Stimulated activated naive CD8-positive, alpha-beta T cell treated with anti-CD3 and anti-CD28 coated beads, Interleukin-15, amount 100 ng/mL, for 72 hours (primary cell): ENCODE results near the gene NKD2.

ENCODE experiments used
- ATAC-seq: fragments of 150-1000 bp; cut with Tn5 transposase; 2 replicates; pipeline ENCODE4 v1.10.0; 2021; ENCODE audit warnings: mild to moderate bottlenecking, moderate library complexity
- DNase-seq, 2 donors: peaks; one replicate each; pipeline ENCODE4 v3.0.0; 2021 to 2022
- H3K27ac Mint-ChIP-seq, 2 donors: one replicate each; pipeline ENCODE4 v1.8.0; 2022; ENCODE audit warnings: mild to moderate bottlenecking in 2 of 2, mixed read lengths in 2 of 2, moderate library complexity in 2 of 2
- H3K27me3 Mint-ChIP-seq: one replicate; pipeline ENCODE4 v1.8.0; 2022; ENCODE audit warnings: mixed read lengths
- H3K4me1 Mint-ChIP-seq: one replicate; pipeline ENCODE4 v1.8.0; 2022; ENCODE audit warnings: mild to moderate bottlenecking, mixed read lengths
- H3K4me3 Mint-ChIP-seq, 2 donors: one replicate each; pipeline ENCODE4 v1.8.0; 2022; ENCODE audit warnings: mild to moderate bottlenecking in 2 of 2, mixed read lengths in 2 of 2, moderate library complexity in 1 of 2
- H3K9me3 Mint-ChIP-seq, 2 donors: one replicate each; pipeline ENCODE4 v1.8.0; 2022; ENCODE audit warnings: mixed read lengths in 2 of 2

The NKD2 gene

DNA sequence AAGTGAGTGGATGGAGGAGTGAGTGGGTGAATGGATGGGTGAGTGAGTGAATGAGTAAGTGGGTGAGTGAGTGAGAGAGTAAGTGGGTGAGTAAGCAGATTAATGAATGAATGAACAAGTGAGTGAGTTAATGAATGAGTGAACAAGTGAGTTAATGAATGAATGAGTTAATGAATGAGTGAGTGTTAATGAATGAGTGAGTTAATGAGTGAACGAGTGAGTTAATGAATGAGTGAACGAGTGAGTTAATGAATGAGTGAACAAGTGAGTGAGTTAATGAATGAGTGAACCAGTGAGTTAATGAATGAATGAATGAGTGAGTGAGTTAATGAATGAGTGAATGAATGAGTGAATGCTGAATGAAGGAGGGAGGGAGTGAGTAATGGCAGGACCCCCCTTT is 26.4 kb downstream of the NKD2 start:
- no peaks in the 10 kb centered on the region for H3K27me3 Mint-ChIP-seq
- no peak overlapping the region for H3K4me3 Mint-ChIP-seq
- no peak overlapping the region for H3K27ac Mint-ChIP-seq
- H3K4me1 Mint-ChIP-seq: no peaks in the 10 kb centered on the region
- ATAC-seq (no peak), DNase-seq (no peak)
- no peaks in the 10 kb centered on the region for H3K9me3 Mint-ChIP-seq

- Mint-ChIP-seq H3K27me3 (no peaks in the 10 kb centered on the region), H3K27ac (no peak overlapping the region), H3K4me3 (no peak overlapping the region), H3K9me3 (peaks cover 0 to 1% of the 10 kb centered on the region in 2 donors), H3K4me1 (no peaks in the 10 kb centered on the region)
- ATAC-seq (peak; percentile 31), DNase-seq (no peak)
These were observed 27.1 kb downstream of the NKD2 start for GRCh38 chr5:1035421-1036405.

DNA sequence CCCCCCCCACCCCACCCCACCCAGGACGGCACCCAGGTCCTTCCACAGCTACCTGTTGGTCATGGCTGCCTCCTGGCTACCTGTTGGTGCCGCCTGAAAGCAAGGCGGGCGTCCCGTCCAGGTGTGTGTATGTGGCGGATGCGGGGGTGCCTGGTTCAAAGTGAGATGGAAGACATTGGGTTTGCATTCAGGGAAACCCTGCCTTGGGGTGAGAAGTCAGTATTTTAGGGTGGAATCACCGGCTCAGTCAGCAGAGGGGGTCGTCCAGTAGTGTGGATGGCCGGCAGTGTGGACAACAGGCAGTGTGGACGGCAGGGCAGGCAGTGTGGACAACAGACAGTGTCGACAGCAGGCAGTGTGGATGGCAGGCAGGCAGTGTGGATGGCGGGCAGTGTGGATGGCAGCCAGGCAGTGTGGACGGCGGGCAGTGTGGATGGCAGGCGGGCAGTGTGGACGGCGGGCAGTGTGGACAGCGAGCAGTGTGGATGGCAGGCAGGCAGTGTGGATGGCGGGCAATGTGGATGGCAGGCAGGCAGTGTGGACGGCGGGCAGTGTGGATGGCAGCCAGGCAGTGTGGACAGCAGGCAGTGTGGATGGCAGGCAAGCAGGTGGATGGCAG is 28.0 kb downstream of the NKD2 start:
- DNase-seq (no peak), ATAC-seq (no peak)
- no peak overlapping the region for H3K4me3 Mint-ChIP-seq
- no peaks in the 10 kb centered on the region for H3K4me1 Mint-ChIP-seq
- H3K27ac Mint-ChIP-seq: no peak overlapping the region
- H3K9me3 Mint-ChIP-seq: peaks cover 9 to 10% of the 10 kb centered on the region in 2 donors
- no peaks in the 10 kb centered on the region for H3K27me3 Mint-ChIP-seq

DNA sequence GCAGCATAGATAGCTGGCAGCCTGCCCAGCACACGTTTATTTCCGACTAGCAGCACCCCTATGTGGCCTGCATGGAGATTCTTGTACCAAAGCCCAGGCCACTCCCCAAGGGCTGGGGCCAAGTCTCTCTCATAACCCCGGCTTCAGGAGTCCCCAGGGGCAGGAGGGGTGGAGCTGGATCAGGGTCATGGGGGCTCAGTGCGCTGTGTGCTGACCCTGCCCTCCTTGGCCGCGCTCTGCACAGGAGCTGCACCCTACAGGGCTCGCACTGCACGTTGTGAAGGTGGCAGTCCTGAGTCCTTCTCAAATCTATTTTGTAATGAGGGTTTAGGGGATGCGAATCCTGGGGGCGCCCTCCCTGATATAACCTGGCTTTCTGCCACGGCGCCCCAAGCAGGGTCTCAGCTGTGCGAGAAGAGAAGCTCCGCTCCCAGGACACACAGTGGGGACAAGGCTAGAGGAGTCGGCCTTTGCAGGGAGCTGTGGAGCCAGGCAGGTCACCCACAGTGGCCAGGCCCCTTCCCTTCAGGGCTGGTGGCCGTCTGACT is 28.6 kb downstream of the NKD2 start:
- Mint-ChIP-seq H3K27ac (no peak overlapping the region), H3K4me1 (no peaks in the 10 kb centered on the region), H3K4me3 (no peak overlapping the region), H3K27me3 (no peaks in the 10 kb centered on the region), H3K9me3 (peaks cover 14 to 16% of the 10 kb centered on the region in 2 donors)
- DNase-seq (no peak), ATAC-seq (no peak)

GRCh38 chr5:1037671-1038416 is 29.2 kb downstream of the NKD2 start:
- Mint-ChIP-seq H3K4me1 (no peaks in the 10 kb centered on the region), H3K27me3 (no peaks in the 10 kb centered on the region), H3K27ac (no peak overlapping the region), H3K9me3 (peaks cover 21 to 22% of the 10 kb centered on the region in 2 donors), H3K4me3 (no peak overlapping the region)
- DNase-seq: no peak
- no peak for ATAC-seq

GRCh38 chr5:1038417-1039209 is 30.0 kb downstream of the NKD2 start:
- no peaks in the 10 kb centered on the region for H3K4me1 Mint-ChIP-seq
- H3K4me3 Mint-ChIP-seq: no peak overlapping the region
- H3K27ac Mint-ChIP-seq: peak overlapping the region in 1 of 2 donors; percentile 6
- no peaks in the 10 kb centered on the region for H3K27me3 Mint-ChIP-seq
- DNase-seq (no peak), ATAC-seq (no peak)
- H3K9me3 Mint-ChIP-seq: peaks cover 29 to 30% of the 10 kb centered on the region in 2 donors

- DNase-seq: no peak
- H3K9me3 Mint-ChIP-seq: peaks cover 34 to 36% of the 10 kb centered on the region in 2 donors
- no peak overlapping the region for H3K27ac Mint-ChIP-seq
- no peaks in the 10 kb centered on the region for H3K4me1 Mint-ChIP-seq
- no peak for ATAC-seq
- H3K4me3 Mint-ChIP-seq: no peak overlapping the region
- H3K27me3 Mint-ChIP-seq: no peaks in the 10 kb centered on the region
These were observed 30.6 kb downstream of the NKD2 start for GRCh38 chr5:1039210-1039548.

GRCh38 chr5:1039706-1040260 is 31.2 kb downstream of the NKD2 start:
- Mint-ChIP-seq H3K4me1 (no peaks in the 10 kb centered on the region), H3K4me3 (no peak overlapping the region), H3K9me3 (peaks cover 40 to 42% of the 10 kb centered on the region in 2 donors), H3K27me3 (no peaks in the 10 kb centered on the region), H3K27ac (no peak overlapping the region)
- ATAC-seq (no peak), DNase-seq (no peak)

- DNase-seq: no peak
- Mint-ChIP-seq H3K4me3 (no peak overlapping the region), H3K27me3 (no peaks in the 10 kb centered on the region), H3K27ac (no peak overlapping the region), H3K4me1 (no peaks in the 10 kb centered on the region), H3K9me3 (peaks cover 48 to 50% of the 10 kb centered on the region in 2 donors)
- ATAC-seq: no peak
These were observed 32.0 kb downstream of the NKD2 start for GRCh38 chr5:1040571-1040970.

DNA sequence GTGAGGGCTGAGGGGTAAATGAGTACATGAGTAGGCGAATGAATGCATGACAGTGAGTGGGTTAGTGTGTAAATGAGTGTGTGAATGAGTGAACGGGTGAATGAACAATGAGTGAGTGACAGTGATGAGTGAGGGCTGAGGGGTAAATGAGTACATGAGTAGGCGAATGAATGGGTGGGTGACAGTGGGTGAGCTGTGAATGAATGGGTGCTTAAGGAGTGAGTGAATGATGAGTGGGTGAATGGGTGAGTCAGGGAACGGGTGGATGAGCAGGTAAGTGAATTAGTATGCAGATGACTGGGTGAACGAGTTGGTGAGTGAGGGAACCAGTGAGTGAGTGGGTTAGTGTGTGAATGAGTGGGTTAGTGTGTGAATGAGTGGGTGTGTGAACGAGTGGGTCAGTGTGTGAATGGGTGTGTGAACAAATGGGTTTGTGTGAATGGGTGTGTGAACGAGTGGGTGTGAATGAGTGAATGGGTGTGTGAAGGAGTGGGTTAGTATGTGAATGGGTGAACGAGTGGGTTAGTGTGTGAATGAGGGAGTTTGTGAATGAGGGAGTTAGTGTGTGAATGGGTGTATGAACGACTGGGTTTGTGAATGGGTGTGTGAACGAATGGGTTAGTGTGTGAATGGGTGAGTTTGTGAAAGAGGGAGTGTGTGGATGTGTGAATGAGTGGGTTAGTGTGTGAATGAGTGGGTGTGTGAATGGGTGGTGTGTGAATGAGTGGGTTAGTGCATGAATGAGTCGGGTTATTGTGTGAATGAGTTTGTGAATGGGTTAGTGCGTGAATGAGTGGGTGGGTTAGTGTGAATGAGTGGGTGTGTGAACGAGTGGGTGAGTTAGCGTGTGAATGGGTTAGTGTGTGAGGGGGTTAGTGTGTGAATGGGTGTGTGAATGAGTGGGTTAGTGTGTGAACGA is 32.9 kb downstream of the NKD2 start:
- Mint-ChIP-seq H3K4me1 (no peaks in the 10 kb centered on the region), H3K4me3 (no peak overlapping the region), H3K27ac (no peak overlapping the region), H3K27me3 (no peaks in the 10 kb centered on the region), H3K9me3 (peaks cover 57 to 59% of the 10 kb centered on the region in 2 donors)
- ATAC-seq (peak; percentile 19), DNase-seq (no peak)

DNA sequence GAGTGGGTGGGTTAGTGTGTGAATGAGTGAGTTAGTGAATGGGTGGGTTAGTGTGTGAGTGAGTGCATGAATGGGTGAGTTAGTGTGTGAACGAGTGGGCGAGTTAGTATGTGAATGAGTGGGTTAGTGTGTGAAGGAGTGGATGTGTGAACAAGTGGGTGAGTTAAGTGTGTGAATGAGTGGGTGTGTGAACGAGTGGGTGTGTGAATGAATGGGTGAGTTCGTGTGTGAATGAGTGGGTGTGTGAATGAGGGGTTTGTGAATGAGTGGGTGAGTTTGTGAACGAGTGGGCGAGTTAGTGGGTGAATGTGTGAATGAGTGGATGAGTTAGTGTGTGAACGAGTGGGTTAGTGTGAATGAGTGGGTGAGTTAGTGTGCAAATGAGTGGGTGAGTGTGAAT is 34.0 kb downstream of the NKD2 start:
- Mint-ChIP-seq H3K27ac (no peak overlapping the region), H3K9me3 (peaks cover 69 to 70% of the 10 kb centered on the region in 2 donors), H3K4me3 (no peak overlapping the region), H3K4me1 (no peaks in the 10 kb centered on the region), H3K27me3 (no peaks in the 10 kb centered on the region)
- no peak for DNase-seq
- ATAC-seq: no peak

DNA sequence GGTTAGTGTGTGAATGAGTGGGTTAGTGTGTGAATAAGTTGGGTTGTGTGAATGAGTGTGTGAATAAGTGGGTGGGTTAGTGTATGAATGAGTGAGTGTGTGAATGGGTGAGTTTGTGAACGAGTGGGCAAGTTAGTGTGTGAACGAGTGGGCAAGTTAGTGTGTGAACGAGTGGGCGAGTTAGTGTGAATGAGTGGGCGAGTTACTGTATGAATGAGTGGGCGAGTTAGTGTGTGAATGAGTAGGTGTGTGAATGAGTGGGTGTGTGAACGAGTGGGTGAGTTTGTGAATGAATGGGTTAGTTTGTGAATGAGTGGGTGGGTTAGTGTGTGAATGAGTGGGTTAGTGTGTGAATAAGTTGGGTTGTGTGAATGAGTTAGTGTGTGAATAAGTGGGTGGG is 34.7 kb downstream of the NKD2 start:
- DNase-seq (no peak), ATAC-seq (no peak)
- no peaks in the 10 kb centered on the region for H3K27me3 Mint-ChIP-seq
- H3K4me3 Mint-ChIP-seq: no peak overlapping the region
- H3K9me3 Mint-ChIP-seq: peaks cover 76 to 77% of the 10 kb centered on the region in 2 donors
- H3K4me1 Mint-ChIP-seq: no peaks in the 10 kb centered on the region
- H3K27ac Mint-ChIP-seq: no peak overlapping the region

- H3K27ac Mint-ChIP-seq: no peak overlapping the region
- H3K9me3 Mint-ChIP-seq: peaks cover 78 to 80% of the 10 kb centered on the region in 2 donors
- H3K4me1 Mint-ChIP-seq: no peaks in the 10 kb centered on the region
- no peak overlapping the region for H3K4me3 Mint-ChIP-seq
- ATAC-seq: no peak
- H3K27me3 Mint-ChIP-seq: no peaks in the 10 kb centered on the region
- no peak for DNase-seq
These were observed 35.5 kb downstream of the NKD2 start for GRCh38 chr5:1044117-1044516.
